LNCAP (cell line): ENCODE results near the gene CR1.

Source experiments
- CTCF ChIP-seq: fragments of 450-650 bp; IDR thresholded peaks from 2 replicates; pipeline ENCODE4 v1.5.1; 2017; ENCODE audit warnings: mild to moderate bottlenecking

The CR1 gene

GRCh38 chr1:207644852-207645634 lies 149.1 kb downstream of the CR1 start, which contains the start of gene CR1L:
CR1L (plus strand) TSS chr1:207645133; CDS start chr1:207645234, 101 bp downstream.
- no peak for TF ChIP-seq CTCF

- no peak for TF ChIP-seq CTCF
These were observed 149.7 kb downstream of the CR1 start for GRCh38 chr1:207645635-207646081.

DNA sequence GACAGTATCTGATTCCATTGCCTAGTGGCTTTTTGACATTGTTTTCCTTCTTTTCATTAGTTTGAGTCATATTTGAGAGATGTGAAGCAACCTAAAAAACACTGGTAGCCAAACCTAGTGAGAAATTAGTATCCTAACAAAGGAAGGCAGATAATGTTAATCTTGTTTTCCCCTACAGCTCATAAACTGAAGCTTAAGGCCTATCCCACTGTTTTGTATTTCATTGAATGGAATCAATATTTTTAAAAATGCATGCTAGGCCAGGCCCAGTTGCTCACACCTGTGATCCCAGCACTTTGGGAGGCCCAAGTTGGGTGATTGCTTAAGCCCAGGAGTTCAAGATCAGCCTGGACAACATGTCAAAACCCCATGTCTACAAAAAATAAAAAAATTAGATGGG lies 150.2 kb downstream of the CR1 start:
- no peak for TF ChIP-seq CTCF

DNA sequence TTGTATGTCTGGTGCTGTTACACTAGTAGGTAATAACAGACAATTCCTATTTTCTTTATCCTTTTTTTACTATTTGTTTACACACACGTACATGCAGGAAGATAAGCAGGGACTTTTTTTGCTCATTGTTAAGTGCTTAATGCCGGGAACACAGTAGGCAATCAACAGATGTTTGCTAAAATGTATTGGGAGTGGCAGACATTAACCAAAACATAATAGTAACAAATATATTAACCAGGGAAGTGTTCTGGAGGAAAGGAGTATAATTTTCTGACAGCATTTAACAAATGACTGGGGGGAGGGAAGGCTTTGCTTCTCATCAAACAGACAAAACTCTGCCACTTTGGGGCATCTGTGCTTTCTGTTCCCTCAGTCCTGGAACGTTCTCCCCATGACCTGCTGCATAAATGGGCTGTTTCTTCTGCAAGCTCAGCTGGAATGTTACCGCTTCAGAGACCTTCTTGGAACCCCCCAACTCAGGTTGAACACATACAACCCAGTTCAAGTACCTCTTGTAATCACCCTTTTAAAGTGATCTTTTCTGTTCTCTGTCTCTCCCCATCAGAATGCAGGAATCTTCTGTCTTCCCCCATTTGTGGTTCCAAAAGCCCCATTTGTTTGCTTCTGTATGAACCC lies 151.1 kb downstream of the CR1 start:
- no peak for TF ChIP-seq CTCF

DNA sequence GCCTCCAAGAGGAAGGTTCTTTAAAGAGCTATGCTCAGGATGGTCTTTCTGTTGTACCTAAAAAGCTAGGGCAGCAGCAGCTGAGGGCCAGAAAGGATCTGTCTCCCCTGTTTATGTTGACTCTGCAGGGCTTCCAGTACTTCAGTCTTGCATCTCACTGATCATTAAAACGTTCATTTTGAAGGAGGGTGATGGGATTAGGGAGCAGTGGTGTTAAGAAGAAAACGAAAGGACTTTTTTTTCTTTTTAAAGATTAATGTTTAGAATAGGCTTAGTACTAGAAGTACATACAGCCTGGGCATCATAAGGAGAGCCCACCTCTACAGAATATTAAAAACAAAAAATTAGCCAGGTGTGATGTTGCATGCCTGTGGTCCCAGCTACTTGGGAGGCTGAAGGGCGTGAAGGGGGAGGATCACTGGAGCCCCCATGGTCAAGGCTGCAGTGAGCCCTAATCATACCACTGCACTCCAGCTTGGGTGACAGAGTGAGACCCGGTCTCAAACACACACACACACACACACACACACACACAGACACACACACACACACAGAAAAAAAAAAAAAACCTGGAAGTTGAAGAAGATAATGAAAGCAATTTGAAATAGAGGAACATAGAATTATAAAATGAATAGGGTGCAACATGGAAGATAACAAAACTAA lies 151.8 kb downstream of the CR1 start:
- TF ChIP-seq CTCF = no peak

DNA sequence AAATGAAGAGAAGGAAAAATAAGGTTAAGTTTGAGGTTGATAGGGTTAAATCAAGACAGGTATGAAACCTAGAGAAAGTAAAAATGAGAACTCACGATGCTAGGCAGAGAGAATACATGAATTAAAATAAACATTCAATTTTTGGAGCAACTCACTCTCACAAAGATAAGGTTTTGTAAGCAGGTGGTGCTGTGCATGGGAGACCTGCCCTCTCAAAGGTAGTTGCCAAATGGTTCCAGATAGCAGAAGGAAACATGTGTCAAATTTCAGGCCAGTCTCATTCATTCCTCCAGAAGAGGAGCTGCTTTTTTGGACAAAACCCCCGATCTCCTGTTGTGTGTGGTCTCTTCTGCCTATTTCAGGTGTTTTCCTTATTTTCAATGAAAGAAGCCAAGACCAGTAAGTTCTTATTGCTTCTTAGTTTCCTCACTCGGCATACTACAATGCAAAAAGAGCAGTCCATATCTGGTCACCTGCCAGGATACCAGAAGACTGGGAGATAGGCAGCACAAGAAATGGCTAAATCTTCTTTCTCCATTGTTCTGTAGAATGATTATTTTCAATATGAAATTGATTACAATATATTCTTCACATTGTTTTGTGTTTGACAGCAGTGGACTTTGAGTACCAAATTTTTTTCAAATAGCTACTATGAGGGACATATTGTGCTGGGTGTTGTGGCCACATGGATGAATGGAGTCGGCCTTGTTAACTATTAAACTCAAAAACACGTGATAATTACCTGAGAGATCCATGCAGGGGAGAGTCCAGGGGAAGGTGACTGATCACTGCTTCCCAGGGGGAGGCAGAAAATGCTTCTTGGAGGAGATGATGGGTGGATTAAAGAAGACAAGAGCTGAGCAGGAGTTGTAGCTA lies 152.6 kb downstream of the CR1 start:
- TF ChIP-seq CTCF = no peak

DNA sequence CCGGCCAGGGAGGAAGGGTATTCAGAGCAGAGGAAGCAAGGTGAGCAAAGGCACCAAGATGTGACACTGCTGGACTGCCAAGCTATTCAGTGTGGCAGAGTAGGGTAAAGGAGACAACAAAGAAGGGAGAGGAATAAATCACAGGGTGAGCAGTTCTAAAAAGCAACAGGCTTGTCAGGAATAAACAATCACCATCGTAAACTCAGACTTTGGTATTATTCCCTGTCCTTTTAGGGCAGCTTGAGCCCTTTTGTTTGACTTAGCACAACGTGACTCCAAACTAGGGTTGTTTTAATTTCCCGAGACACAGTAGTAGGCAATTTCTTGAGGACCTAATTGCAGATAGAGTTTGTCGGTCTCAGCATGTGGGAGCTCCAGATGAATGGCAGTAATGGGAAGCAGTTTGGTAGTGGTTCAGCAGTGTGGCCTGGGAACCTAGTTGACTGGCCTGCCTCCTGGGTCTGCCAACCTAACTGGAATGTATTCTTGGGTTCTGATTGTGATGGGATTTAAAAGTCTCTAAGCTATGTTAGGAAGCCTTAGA lies 153.3 kb downstream of the CR1 start:
- TF ChIP-seq CTCF = no peak
